ENCODE results near the gene TSC2.
"Not testable (repeated sequence)": the region's sequence is repeated elsewhere in the genome, so short reads cannot be mapped to it uniquely, and the experiment has no call there.

TSC2 gene

GRCh38 chr16:2125609-2126008 is 77.8 kb downstream of the TSC2 start:
- DNase-seq: not testable (repeated sequence)

- DNase-seq: not testable (repeated sequence)
Observed at GRCh38 chr16:2126161-2126743, 78.5 kb downstream of the TSC2 start.

GRCh38 chr16:2126928-2127556 is 79.3 kb downstream of the TSC2 start:
- not testable (repeated sequence) for DNase-seq

- peak in 1 of 2 experiments; percentile 21 for DNase-seq
Observed at GRCh38 chr16:2127630-2128280, 80.0 kb downstream of the TSC2 start.

- peak; percentile 70 to 84 for DNase-seq
Observed at GRCh38 chr16:2129251-2129650, 81.5 kb downstream of the TSC2 start.

GRCh38 chr16:2129890-2130447 is 82.2 kb downstream of the TSC2 start:
- DNase-seq: peak in 1 of 2 experiments; percentile 34

- DNase-seq: not testable (repeated sequence)
Observed at GRCh38 chr16:2133797-2134196, 86.0 kb downstream of the TSC2 start.

- DNase-seq: not testable (repeated sequence)
Observed at GRCh38 chr16:2135071-2135470, 87.3 kb downstream of the TSC2 start.

- peak; percentile 79 to 90 for DNase-seq
Observed at GRCh38 chr16:2135770-2136490, 88.1 kb downstream of the TSC2 start, which contains the start of gene PKD1. TSS of gene PKD1 (minus strand) at chr16:2135898. CDS start at chr16:2135689, 209 bp downstream.
